Transverse colon (tissue), 3 donors: Measurements from ENCODE around the gene SEMA3C.

ENCODE experiments used
- EP300 ChIP-seq: sonication (generic); formaldehyde crosslinking; IDR thresholded peaks from one replicate; pipeline ENCODE4 v1.6.1; 2017; ENCODE audit warnings: antibody characterized with exemption, low read depth
- POLR2A ChIP-seq: fragments of 450-650 bp; IDR thresholded peaks from one replicate; pipeline ENCODE4 v1.6.1; 2016; ENCODE audit warnings: antibody characterized with exemption, mild to moderate bottlenecking, moderate library complexity
- TF ChIP-seq, protein P1 (sequence below), 5 experiments: fragments of 200-600 bp in 3 of 5; fragments of 450-650 bp in 2 of 5; sonication (generic) in 3 of 5; IDR thresholded peaks; 1 replicate in 2 of 5; 2 replicates in 3 of 5; pipeline ENCODE4 v1.5.1; 2016 to 2017; ENCODE audit warnings: antibody characterized with exemption in 5 of 5, inconsistent platforms in 3 of 5, mild to moderate bottlenecking in 2 of 5, moderate library complexity in 1 of 5

DNA sequence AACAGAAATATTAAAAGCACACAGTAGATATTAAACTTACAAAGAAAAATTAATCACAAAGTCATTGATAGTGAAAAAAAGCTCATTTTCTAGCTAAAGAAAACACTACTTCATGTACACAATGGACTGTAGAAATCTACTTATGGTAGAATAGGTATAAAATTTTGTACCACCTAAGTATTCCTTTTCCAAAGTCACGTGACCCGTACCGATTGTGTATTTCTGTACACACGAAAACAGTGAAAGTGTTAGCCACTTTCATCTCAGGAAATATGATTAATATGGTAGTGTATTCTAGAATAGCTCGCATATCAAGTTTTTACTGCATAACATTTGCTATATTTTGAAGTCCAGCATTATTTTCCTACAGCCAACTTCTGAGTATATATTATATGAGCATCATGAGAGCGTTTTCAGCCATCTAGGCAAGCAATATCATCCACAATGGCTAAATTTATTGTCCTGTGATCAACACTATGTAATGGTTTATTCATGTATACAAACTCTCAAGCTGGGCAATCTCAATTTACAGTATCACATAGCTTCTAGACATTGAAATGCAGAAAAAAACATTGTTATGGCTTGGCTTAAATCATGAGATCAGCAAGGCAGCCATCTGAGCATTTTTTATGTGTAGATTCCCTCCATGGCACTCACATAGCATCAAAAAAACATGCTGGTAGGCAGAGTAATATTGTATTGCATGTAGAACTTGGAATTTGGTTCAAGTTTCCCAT is 165.7 kb downstream of the SEMA3C start:
- TF ChIP-seq, protein P1, sequence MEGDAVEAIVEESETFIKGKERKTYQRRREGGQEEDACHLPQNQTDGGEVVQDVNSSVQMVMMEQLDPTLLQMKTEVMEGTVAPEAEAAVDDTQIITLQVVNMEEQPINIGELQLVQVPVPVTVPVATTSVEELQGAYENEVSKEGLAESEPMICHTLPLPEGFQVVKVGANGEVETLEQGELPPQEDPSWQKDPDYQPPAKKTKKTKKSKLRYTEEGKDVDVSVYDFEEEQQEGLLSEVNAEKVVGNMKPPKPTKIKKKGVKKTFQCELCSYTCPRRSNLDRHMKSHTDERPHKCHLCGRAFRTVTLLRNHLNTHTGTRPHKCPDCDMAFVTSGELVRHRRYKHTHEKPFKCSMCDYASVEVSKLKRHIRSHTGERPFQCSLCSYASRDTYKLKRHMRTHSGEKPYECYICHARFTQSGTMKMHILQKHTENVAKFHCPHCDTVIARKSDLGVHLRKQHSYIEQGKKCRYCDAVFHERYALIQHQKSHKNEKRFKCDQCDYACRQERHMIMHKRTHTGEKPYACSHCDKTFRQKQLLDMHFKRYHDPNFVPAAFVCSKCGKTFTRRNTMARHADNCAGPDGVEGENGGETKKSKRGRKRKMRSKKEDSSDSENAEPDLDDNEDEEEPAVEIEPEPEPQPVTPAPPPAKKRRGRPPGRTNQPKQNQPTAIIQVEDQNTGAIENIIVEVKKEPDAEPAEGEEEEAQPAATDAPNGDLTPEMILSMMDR (IDR thresholded peaks at IDR 0.05): no peak
- TF ChIP-seq POLR2A (no peak), EP300 (no peak)
